ENCODE measurements around the gene SMURF1.
"Not testable (repeated sequence)": the region's sequence is repeated elsewhere in the genome, so short reads cannot be mapped to it uniquely, and the experiment has no call there.

The SMURF1 gene

GRCh38 chr7:99072126-99072525, 71.8 kb downstream of the SMURF1 start:
- H3K27ac ChIP-seq (ENCODE audit: insufficient read depth, low read length, poor library complexity, severe bottlenecking), result no peak overlapping the region

GRCh38 chr7:99070361-99070760, 73.5 kb downstream of the SMURF1 start:
- H3K36me3 ChIP-seq (ENCODE audit: control insufficient read depth, insufficient read depth, low read length), result no peaks in the 10 kb centered on the region
- H3K27me3 ChIP-seq (replicated peaks; ENCODE audit: control insufficient read depth, insufficient read depth, low read length, poor library complexity, severe bottlenecking), result no peaks in the 10 kb centered on the region
- DNase-seq, result no peak
- H3K4me3 ChIP-seq (ENCODE audit: insufficient read depth, low read depth, low read length, poor library complexity, severe bottlenecking), result no peak overlapping the region
- H3K27ac ChIP-seq (ENCODE audit: insufficient read depth, low read length, poor library complexity, severe bottlenecking), result no peak overlapping the region
- H3K9me3 ChIP-seq (ENCODE audit: control insufficient read depth, low read length), result no peaks in the 10 kb centered on the region
- H3K4me1 ChIP-seq (ENCODE audit: control insufficient read depth, insufficient read depth, low read length, poor library complexity, severe bottlenecking), result no peaks in the 10 kb centered on the region

More at GRCh38 chr7:99072126-99072525, 71.8 kb downstream of the SMURF1 start:
- H3K36me3 ChIP-seq (ENCODE audit: control insufficient read depth, insufficient read depth, low read length), result no peaks in the 10 kb centered on the region
- DNase-seq, result no peak
- H3K4me1 ChIP-seq (ENCODE audit: control insufficient read depth, insufficient read depth, low read length, poor library complexity, severe bottlenecking), result no peaks in the 10 kb centered on the region
- no peaks in the 10 kb centered on the region for H3K27me3 ChIP-seq (replicated peaks; ENCODE audit: control insufficient read depth, insufficient read depth, low read length, poor library complexity, severe bottlenecking)
- no peak overlapping the region for H3K4me3 ChIP-seq (ENCODE audit: insufficient read depth, low read depth, low read length, poor library complexity, severe bottlenecking)
- H3K9me3 ChIP-seq (ENCODE audit: control insufficient read depth, low read length), result no peaks in the 10 kb centered on the region

DNA sequence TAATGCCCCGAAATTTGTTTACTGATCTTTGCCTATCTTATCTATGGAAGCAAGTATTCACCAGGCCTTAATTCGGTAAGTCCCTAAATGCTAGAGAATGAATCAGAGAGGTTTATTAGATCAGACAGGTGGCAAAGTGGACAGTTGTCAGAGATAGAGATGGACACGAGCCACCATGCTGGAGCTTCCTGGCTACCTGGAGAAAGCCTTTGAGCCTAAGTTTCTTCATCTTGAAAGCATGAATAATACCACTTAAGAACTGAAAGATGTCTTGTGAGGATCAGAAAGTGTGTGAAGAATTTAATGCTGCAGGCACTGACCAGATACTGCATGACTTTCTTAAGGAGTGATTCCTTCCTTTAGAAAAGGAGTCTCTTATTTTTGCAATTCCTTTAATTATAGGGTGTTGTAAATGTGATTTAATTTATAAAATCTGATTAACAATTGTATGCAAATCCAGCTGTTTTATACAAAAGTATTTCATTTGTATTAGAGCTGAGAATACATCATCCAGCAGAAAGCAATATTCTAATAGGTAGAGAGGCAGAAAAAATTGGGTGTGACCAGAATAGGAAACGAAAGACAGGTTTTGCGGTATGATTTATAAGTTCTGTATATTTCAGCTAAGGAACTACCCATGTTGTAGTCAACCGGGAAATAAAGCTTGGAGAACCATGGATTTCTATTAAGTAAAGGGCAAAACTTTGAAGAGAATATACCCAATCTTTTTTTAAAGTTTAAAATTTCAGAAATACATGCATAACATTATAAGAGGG, 82.7 kb downstream of the SMURF1 start:
- no peaks in the 10 kb centered on the region for H3K4me1 ChIP-seq (ENCODE audit: control insufficient read depth, insufficient read depth, low read length, poor library complexity, severe bottlenecking)
- no peak overlapping the region for H3K27ac ChIP-seq (ENCODE audit: insufficient read depth, low read length, poor library complexity, severe bottlenecking)
- DNase-seq, result no peak
- H3K4me3 ChIP-seq (ENCODE audit: insufficient read depth, low read depth, low read length, poor library complexity, severe bottlenecking), result no peak overlapping the region
- no peaks in the 10 kb centered on the region for H3K9me3 ChIP-seq (ENCODE audit: control insufficient read depth, low read length)
- H3K36me3 ChIP-seq (ENCODE audit: control insufficient read depth, insufficient read depth, low read length), result peaks cover 6% of the 10 kb centered on the region
- no peaks in the 10 kb centered on the region for H3K27me3 ChIP-seq (replicated peaks; ENCODE audit: control insufficient read depth, insufficient read depth, low read length, poor library complexity, severe bottlenecking)

- DNase-seq, result no peak
- H3K36me3 ChIP-seq (ENCODE audit: control insufficient read depth, insufficient read depth, low read length), result peaks cover 51% of the 10 kb centered on the region
- no peaks in the 10 kb centered on the region for H3K9me3 ChIP-seq (ENCODE audit: control insufficient read depth, low read length)
- no peak overlapping the region for H3K27ac ChIP-seq (ENCODE audit: insufficient read depth, low read length, poor library complexity, severe bottlenecking)
- H3K27me3 ChIP-seq (replicated peaks; ENCODE audit: control insufficient read depth, insufficient read depth, low read length, poor library complexity, severe bottlenecking), result no peaks in the 10 kb centered on the region
- no peaks in the 10 kb centered on the region for H3K4me1 ChIP-seq (ENCODE audit: control insufficient read depth, insufficient read depth, low read length, poor library complexity, severe bottlenecking)
- no peak overlapping the region for H3K4me3 ChIP-seq (ENCODE audit: insufficient read depth, low read depth, low read length, poor library complexity, severe bottlenecking)
Observed at GRCh38 chr7:99054781-99055180, 89.1 kb downstream of the SMURF1 start.

DNA sequence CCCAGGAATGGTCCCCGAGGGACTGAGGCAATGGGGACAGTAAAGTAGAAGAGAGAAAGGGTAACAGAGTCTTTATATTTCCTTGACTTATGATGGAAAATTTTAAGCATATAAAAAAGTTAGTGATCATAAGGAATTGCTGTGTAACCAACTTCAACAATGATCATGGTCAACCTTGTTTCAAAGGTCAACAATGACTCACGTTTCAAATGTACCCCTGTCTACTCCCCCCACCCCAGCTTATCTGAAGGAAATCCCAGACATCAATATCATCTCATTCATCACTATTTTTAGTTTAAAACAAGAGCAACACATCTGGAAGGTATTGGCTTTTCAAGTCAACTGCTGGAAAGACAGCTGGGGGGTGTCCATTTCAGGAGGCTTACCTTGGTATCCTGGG, 92.9 kb downstream of the SMURF1 start:
- Histone ChIP-seq H3K27ac (ENCODE audit: insufficient read depth, low read length, poor library complexity, severe bottlenecking) (no peak overlapping the region), H3K9me3 (ENCODE audit: control insufficient read depth, low read length) (no peaks in the 10 kb centered on the region), H3K36me3 (ENCODE audit: control insufficient read depth, insufficient read depth, low read length) (peaks cover 73% of the 10 kb centered on the region), H3K4me3 (ENCODE audit: insufficient read depth, low read depth, low read length, poor library complexity, severe bottlenecking) (no peak overlapping the region), H3K27me3 (replicated peaks; ENCODE audit: control insufficient read depth, insufficient read depth, low read length, poor library complexity, severe bottlenecking) (no peaks in the 10 kb centered on the region), H3K4me1 (ENCODE audit: control insufficient read depth, insufficient read depth, low read length, poor library complexity, severe bottlenecking) (no peaks in the 10 kb centered on the region)
- no peak for DNase-seq

GRCh38 chr7:99047526-99048077, 96.3 kb downstream of the SMURF1 start:
- Histone ChIP-seq H3K27me3 (replicated peaks; ENCODE audit: control insufficient read depth, insufficient read depth, low read length, poor library complexity, severe bottlenecking) (no peaks in the 10 kb centered on the region), H3K4me3 (ENCODE audit: insufficient read depth, low read depth, low read length, poor library complexity, severe bottlenecking) (no peak overlapping the region), H3K36me3 (ENCODE audit: control insufficient read depth, insufficient read depth, low read length) (peaks cover 80% of the 10 kb centered on the region), H3K27ac (ENCODE audit: insufficient read depth, low read length, poor library complexity, severe bottlenecking) (no peak overlapping the region), H3K4me1 (ENCODE audit: control insufficient read depth, insufficient read depth, low read length, poor library complexity, severe bottlenecking) (no peaks in the 10 kb centered on the region), H3K9me3 (ENCODE audit: control insufficient read depth, low read length) (no peaks in the 10 kb centered on the region)
- DNase-seq, result no peak

DNA sequence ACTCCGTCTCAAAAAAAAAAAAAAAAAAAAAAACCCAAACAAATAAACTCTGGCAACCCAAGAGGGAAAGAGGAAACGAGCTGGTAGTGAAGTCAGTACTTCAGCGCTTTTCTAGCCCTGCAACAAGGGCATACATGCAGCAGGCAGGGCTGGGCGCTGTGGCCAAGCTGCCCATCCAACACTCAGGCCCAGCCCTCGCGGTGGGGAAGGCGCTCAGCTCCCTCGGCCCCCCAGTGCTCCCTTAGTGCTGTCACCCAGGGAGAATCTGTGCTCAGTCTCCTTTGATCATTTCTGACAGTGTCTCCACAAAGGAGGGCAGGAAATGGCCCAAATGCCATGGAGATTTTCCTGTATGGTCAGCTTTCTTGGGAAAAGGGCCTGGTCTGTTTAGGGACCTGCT, 97.2 kb downstream of the SMURF1 start:
- no peak for DNase-seq
- Histone ChIP-seq H3K4me1 (ENCODE audit: control insufficient read depth, insufficient read depth, low read length, poor library complexity, severe bottlenecking) (no peaks in the 10 kb centered on the region), H3K9me3 (ENCODE audit: control insufficient read depth, low read length) (no peaks in the 10 kb centered on the region), H3K36me3 (ENCODE audit: control insufficient read depth, insufficient read depth, low read length) (peaks cover 79% of the 10 kb centered on the region), H3K27me3 (replicated peaks; ENCODE audit: control insufficient read depth, insufficient read depth, low read length, poor library complexity, severe bottlenecking) (no peaks in the 10 kb centered on the region), H3K4me3 (ENCODE audit: insufficient read depth, low read depth, low read length, poor library complexity, severe bottlenecking) (no peak overlapping the region), H3K27ac (ENCODE audit: insufficient read depth, low read length, poor library complexity, severe bottlenecking) (no peak overlapping the region)

GRCh38 chr7:99046262-99046661, 97.6 kb downstream of the SMURF1 start:
- not testable (repeated sequence) for H3K4me1 ChIP-seq (ENCODE audit: control insufficient read depth, insufficient read depth, low read length, poor library complexity, severe bottlenecking); H3K4me3 ChIP-seq (ENCODE audit: insufficient read depth, low read depth, low read length, poor library complexity, severe bottlenecking); H3K27me3 ChIP-seq (replicated peaks; ENCODE audit: control insufficient read depth, insufficient read depth, low read length, poor library complexity, severe bottlenecking); H3K9me3 ChIP-seq (ENCODE audit: control insufficient read depth, low read length); DNase-seq; H3K27ac ChIP-seq (ENCODE audit: insufficient read depth, low read length, poor library complexity, severe bottlenecking)
- peaks cover 79% of the 10 kb centered on the region for H3K36me3 ChIP-seq (ENCODE audit: control insufficient read depth, insufficient read depth, low read length)

DNA sequence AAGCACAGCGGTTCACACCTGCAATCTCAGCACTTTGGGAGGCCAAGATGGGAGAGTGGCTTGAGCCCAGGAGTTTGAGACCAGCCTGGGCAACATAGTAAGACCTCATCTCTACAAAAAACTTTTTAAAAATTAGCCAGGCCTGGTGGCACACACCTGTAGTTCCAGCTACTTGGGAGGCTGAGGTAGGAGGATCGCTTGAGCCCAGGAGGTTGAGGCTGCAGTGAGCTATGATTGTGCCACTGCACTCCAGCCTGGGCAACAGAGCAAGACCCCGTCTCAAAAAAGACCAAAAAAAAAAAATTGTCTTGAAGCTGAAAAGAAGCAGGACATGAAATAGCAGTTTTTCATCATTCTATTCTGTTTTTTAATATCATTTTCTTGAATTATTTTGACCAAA, 99.0 kb downstream of the SMURF1 start:
- not testable (repeated sequence) for H3K27ac ChIP-seq (ENCODE audit: insufficient read depth, low read length, poor library complexity, severe bottlenecking); H3K9me3 ChIP-seq (ENCODE audit: control insufficient read depth, low read length); H3K4me1 ChIP-seq (ENCODE audit: control insufficient read depth, insufficient read depth, low read length, poor library complexity, severe bottlenecking); H3K27me3 ChIP-seq (replicated peaks; ENCODE audit: control insufficient read depth, insufficient read depth, low read length, poor library complexity, severe bottlenecking); H3K4me3 ChIP-seq (ENCODE audit: insufficient read depth, low read depth, low read length, poor library complexity, severe bottlenecking); DNase-seq
- H3K36me3 ChIP-seq (ENCODE audit: control insufficient read depth, insufficient read depth, low read length), result peaks cover 83% of the 10 kb centered on the region

GRCh38 chr7:99042957-99043356, 101.0 kb downstream of the SMURF1 start:
- Histone ChIP-seq H3K9me3 (ENCODE audit: control insufficient read depth, low read length) (no peaks in the 10 kb centered on the region), H3K27me3 (replicated peaks; ENCODE audit: control insufficient read depth, insufficient read depth, low read length, poor library complexity, severe bottlenecking) (no peaks in the 10 kb centered on the region), H3K36me3 (ENCODE audit: control insufficient read depth, insufficient read depth, low read length) (peaks cover 82% of the 10 kb centered on the region), H3K4me3 (ENCODE audit: insufficient read depth, low read depth, low read length, poor library complexity, severe bottlenecking) (no peak overlapping the region), H3K4me1 (ENCODE audit: control insufficient read depth, insufficient read depth, low read length, poor library complexity, severe bottlenecking) (no peaks in the 10 kb centered on the region), H3K27ac (ENCODE audit: insufficient read depth, low read length, poor library complexity, severe bottlenecking) (no peak overlapping the region)
- no peak for DNase-seq
